ENCODE measurements around the gene RAPGEF1.

DNA sequence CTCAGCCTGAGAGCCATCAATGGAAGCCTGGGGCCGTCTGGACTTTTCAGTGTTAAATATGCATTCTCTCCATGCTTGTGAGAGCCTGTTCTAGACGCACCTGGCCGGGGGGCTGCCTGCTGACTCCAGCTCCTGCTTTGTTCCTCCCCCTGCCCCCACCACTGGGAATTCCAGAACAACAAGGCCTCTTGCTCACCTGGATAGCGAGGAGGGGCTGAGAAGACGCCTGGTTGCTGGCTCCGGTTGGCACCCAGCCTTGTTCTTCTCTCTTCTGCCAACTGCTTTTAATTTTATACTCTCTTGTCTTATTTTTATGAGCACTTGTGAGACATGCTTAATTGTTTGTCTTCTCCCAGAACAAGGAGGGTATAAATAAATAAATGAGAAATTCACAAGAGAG lies 15.0 kb upstream of the RAPGEF1 start:
- TF ChIP-seq EGR1 (IDR thresholded peaks at IDR 0.05) (no peak), YY1 (IDR thresholded peaks at IDR 0.05; ENCODE audit: low read depth) (no peak), RAD21 (IDR thresholded peaks at IDR 0.05; ENCODE audit: low read depth) (no peak), EP300 (IDR thresholded peaks at IDR 0.05; ENCODE audit: borderline replicate concordance) (no peak), FOXM1 (IDR thresholded peaks at IDR 0.05; ENCODE audit: borderline replicate concordance, low read depth) (no peak), TCF12 (IDR thresholded peaks at IDR 0.05; ENCODE audit: low read depth) (no peak), NFIC (IDR thresholded peaks at IDR 0.05) (no peak), TAF1 (IDR thresholded peaks at IDR 0.05; ENCODE audit: low read depth) (no peak), ZBTB7A (IDR thresholded peaks at IDR 0.05; ENCODE audit: low read depth) (no peak), TEAD4 (IDR thresholded peaks at IDR 0.05) (no peak)
- TF ChIP-seq, protein P1, sequence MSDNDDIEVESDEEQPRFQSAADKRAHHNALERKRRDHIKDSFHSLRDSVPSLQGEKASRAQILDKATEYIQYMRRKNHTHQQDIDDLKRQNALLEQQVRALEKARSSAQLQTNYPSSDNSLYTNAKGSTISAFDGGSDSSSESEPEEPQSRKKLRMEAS (IDR thresholded peaks at IDR 0.05), result no peak
- TF ChIP-seq, protein P2, sequence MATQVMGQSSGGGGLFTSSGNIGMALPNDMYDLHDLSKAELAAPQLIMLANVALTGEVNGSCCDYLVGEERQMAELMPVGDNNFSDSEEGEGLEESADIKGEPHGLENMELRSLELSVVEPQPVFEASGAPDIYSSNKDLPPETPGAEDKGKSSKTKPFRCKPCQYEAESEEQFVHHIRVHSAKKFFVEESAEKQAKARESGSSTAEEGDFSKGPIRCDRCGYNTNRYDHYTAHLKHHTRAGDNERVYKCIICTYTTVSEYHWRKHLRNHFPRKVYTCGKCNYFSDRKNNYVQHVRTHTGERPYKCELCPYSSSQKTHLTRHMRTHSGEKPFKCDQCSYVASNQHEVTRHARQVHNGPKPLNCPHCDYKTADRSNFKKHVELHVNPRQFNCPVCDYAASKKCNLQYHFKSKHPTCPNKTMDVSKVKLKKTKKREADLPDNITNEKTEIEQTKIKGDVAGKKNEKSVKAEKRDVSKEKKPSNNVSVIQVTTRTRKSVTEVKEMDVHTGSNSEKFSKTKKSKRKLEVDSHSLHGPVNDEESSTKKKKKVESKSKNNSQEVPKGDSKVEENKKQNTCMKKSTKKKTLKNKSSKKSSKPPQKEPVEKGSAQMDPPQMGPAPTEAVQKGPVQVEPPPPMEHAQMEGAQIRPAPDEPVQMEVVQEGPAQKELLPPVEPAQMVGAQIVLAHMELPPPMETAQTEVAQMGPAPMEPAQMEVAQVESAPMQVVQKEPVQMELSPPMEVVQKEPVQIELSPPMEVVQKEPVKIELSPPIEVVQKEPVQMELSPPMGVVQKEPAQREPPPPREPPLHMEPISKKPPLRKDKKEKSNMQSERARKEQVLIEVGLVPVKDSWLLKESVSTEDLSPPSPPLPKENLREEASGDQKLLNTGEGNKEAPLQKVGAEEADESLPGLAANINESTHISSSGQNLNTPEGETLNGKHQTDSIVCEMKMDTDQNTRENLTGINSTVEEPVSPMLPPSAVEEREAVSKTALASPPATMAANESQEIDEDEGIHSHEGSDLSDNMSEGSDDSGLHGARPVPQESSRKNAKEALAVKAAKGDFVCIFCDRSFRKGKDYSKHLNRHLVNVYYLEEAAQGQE (IDR thresholded peaks at IDR 0.05; ENCODE audit: low read depth), result no peak
